Stimulated activated CD4-positive, alpha-beta T cell treated with anti-CD3 and anti-CD28 coated beads, TNF-alpha, amount 100 ng/mL, for 4 hours (primary cell): ENCODE data around the gene HACL1.

Source experiments
- DNase-seq, 3 experiments: peaks; one replicate each; pipeline ENCODE4 v3.0.0-alpha.2; 2020; ENCODE audit warnings: low read depth in 3 of 3

HACL1 gene

GRCh38 chr3:15527031-15527459 lies 74.3 kb downstream of the HACL1 start:
- no peak for DNase-seq

- DNase-seq = no peak
Observed at GRCh38 chr3:15525790-15526189, 75.6 kb downstream of the HACL1 start.

GRCh38 chr3:15523660-15524417 lies 77.5 kb downstream of the HACL1 start:
- no peak for DNase-seq

GRCh38 chr3:15522016-15522415 lies 79.4 kb downstream of the HACL1 start:
- no peak for DNase-seq

- DNase-seq = no peak
Observed at GRCh38 chr3:15521573-15521965, 79.8 kb downstream of the HACL1 start, which contains the start of gene COLQ. COLQ (minus strand) TSS chr3:15521706; CDS start chr3:15521625, 81 bp downstream.

- no peak for DNase-seq
Observed at GRCh38 chr3:15520804-15521572, 80.4 kb downstream of the HACL1 start.

- peak in 1 of 3 experiments; percentile 2 for DNase-seq
Observed at GRCh38 chr3:15520185-15520584, 81.2 kb downstream of the HACL1 start.

- DNase-seq = no peak
Observed at GRCh38 chr3:15519096-15519495, 82.3 kb downstream of the HACL1 start.

GRCh38 chr3:15514663-15515340 lies 86.6 kb downstream of the HACL1 start:
- DNase-seq = no peak

GRCh38 chr3:15513810-15514662 lies 87.3 kb downstream of the HACL1 start:
- no peak for DNase-seq

GRCh38 chr3:15513116-15513515 lies 88.3 kb downstream of the HACL1 start:
- DNase-seq = no peak

GRCh38 chr3:15512166-15512565 lies 89.2 kb downstream of the HACL1 start:
- no peak for DNase-seq

GRCh38 chr3:15511156-15511555 lies 90.2 kb downstream of the HACL1 start:
- no peak for DNase-seq
